Eye (tissue), 1 donor: ENCODE results near the gene DDX51.
"Not testable (repeated sequence)": the region's sequence is repeated elsewhere in the genome, so short reads cannot be mapped to it uniquely, and the experiment has no call there.

Source experiments
- DNase-seq: peaks from one replicate; pipeline ENCODE4 v3.0.0-alpha.2; 2015

DDX51 gene

GRCh38 chr12:132152953-132153352 lies 8.8 kb upstream of the DDX51 start:
- no peak for DNase-seq

DNA sequence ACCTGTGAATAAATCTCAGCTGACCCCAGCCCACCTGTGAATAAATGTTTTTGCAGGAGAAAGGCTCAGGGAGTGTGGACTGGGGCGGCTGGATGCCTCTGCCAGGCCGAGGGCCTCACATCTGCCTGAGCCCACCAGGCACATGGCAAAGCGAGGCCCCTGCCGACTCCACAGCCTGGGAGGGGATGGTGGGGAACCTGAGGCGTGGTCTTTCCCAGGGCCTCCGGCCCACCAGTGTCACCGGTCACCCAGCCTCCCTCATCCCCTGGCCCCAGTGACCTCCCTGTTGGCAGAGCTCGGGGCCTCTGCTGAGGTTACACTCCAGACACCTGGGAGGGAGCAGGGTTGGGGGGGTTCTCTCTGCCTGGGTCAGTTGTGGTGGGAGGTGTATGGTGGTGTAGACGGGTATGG lies 8.3 kb upstream of the DDX51 start:
- no peak for DNase-seq

DNA sequence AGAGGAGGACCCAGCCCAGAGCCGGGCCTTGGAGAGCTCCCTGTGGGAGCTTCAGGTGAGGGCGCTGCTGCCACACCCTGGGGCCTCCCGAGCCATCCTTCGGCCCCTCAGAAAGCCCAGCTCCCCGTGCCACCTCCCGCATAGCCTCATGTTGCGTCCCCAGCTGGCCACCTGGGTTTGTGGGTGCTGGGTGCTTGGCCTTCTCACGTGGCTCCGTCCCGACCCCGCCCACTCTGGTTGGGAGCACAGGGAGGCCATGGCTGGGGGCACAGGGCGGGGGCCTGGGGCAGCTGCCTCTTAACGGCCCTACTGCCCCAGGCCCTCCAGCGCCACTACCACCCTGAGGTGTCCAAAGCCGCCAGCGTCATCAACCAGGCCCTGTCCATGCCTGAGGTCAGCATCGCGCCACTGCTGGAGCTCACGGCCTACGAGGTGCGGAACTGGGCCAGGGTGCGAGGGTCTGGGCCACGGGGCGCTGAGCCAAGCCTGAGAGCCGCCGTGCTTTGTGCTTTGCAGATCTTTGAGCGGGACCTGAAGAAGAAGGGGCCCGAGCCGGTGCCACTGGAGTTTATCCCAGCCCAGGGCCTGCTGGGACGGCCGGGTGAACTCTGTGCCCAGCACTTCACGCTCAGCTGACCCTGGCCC lies 7.8 kb upstream of the DDX51 start:
- DNase-seq: no peak

- no peak for DNase-seq
These were observed 7.1 kb upstream of the DDX51 start for GRCh38 chr12:132151145-132151765.

DNA sequence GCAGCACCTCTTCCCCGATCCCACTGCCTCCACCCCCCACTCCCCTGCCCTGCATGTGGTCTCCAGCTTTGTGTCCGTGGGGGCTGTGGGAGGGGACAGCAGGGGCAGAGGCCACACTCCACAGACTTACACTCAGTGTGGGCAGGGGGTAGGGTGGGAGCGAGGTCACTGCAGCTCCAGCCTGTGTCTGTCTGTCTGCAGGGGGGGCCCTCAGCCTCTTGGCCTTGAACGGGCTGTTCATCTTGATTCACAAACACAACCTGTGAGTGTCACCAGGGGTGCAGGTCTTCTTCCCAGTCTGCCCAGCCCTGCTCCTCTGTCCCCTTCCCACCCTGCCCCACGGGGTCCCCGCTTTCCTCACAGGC lies 6.6 kb upstream of the DDX51 start:
- no peak for DNase-seq

DNA sequence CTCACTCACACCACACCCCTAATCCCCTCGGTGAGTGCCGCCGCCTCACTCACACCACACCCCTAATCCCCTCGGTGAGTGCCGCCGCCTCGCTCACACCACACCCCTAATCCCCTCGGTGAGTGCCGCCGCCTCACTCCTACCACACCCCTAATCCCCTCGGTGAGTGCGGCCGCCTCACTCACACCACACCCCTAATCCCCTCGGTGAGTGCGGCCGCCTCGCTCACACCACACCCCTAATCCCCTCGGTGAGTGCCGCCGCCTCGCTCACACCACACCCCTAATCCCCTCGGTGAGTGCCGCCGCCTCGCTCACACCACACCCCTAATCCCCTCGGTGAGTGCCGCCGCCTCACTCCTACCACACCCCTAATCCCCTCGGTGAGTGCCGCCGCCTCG lies 5.4 kb upstream of the DDX51 start:
- DNase-seq: not testable (repeated sequence)

GRCh38 chr12:132148368-132149045 lies 4.4 kb upstream of the DDX51 start:
- DNase-seq: no peak

DNA sequence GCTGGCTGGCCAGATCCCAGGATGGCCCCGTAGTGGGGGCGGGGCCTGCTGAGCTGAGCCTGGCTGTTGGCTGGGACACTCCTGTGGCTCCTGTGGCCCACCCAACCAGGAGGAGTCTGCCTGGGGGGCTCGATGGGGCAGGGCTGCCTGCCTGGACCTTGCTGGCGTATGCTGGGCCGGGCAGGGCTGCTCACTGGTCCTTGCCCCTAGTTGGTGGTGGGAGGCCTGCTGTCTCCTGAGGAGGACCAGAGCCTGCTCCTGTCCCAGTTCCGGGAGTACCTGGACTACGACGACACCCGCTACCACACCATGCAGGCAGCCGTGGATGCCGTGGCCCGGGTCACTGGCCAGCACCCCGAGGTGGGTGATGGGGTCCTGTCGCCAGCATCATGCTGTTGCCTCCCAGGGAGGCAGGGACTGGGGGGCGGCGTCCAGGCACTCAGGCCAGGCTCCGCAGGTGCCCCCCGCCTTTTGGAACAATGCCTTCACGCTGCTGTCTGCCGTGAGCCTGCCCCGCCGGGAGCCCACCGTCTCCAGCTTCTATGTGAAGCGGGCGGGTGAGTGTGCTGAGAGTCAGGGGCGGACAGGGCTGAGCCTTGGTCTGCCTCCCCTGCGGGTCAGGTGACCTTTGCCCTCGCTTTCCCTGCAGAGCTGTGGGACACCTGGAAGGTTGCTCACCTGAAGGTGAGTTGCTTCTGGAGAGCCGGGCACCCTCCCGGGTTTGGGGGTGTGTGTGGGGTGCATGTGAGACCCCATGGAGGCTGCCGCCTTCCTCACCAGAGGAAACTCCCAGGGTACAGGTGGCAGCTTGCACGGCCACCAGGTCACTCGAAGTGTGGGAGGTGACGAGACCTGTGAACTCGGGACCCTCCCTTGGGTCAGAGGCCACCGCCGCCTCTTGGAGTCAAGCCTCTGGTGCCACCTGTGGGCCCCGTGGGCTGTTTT lies 3.6 kb upstream of the DDX51 start:
- DNase-seq: no peak

GRCh38 chr12:132146772-132147422 lies 2.8 kb upstream of the DDX51 start:
- DNase-seq: no peak

GRCh38 chr12:132146098-132146497 lies 2.0 kb upstream of the DDX51 start:
- DNase-seq: no peak

- DNase-seq: no peak
These were observed 1.2 kb upstream of the DDX51 start for GRCh38 chr12:132145334-132145733.

GRCh38 chr12:132144810-132145168 lies 670 bp upstream of the DDX51 start:
- DNase-seq: no peak

GRCh38 chr12:132143336-132144071 lies 615 bp downstream of the DDX51 start:
- peak; percentile 37 for DNase-seq

DNA sequence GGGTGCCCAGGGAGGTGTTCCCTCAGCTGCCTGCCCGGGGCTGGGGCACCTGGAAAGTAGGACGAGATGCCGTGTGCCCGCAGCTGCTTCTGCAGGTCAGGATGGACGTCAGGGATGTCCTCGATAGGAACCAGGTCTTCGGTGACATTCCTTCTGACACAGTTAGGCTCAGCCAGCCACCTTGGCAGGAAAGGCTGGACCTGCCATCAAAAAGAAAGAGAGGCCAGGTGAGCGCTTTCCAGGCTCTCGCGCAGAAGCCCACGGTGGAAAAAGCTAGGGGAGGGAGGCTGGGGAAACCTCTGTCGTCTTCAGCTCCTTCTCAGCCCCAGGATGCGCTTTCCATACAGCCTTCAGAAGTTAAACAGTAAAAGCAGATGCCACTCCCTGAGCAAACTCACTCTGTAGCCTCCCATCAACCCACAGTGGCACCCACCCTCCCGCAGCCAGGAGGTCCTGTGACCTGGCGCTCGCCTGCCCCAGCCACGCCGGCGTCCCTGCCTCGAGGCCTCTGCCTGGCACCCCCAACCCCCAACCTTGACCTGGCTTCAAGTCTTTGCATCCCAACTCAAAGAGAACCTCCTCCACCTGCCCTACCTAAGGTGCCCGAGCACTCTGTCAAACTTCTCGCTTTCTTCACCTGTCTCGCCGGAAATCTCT lies 1.3 kb downstream of the DDX51 start:
- DNase-seq: no peak

DNA sequence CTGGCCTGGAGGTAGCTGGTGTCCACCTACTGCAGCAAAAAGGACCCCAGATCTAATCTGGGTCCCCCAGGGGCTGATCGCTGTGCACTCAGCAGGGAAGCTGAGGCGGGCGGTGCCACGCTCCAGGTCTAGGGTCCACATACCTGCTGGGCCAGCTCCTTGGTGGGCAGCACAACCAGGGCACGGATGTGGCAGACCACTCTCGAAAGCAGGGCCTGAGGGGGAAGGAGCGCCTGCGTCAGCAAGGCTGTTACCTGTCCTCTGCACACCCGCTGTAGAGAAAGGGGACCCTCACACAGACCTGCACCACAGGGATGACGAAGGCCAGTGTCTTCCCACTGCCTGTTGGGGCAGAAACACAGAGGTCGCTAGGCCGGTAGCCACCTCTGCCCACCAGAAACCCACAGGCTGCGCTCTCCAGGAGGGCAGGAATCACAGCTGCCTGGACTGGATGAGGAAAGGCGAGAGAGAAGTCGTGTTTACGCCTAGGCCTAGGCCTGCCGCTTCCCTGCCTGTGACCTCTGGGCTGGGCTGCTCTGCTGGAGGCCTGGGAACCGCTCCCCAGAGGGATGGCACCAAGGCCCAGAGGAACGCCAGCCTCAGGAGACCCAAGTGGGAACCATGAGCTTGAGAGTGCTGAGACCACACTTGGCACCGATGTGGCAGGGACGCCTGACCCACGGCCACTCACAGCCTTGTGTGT lies 2.0 kb downstream of the DDX51 start:
- no peak for DNase-seq

DNA sequence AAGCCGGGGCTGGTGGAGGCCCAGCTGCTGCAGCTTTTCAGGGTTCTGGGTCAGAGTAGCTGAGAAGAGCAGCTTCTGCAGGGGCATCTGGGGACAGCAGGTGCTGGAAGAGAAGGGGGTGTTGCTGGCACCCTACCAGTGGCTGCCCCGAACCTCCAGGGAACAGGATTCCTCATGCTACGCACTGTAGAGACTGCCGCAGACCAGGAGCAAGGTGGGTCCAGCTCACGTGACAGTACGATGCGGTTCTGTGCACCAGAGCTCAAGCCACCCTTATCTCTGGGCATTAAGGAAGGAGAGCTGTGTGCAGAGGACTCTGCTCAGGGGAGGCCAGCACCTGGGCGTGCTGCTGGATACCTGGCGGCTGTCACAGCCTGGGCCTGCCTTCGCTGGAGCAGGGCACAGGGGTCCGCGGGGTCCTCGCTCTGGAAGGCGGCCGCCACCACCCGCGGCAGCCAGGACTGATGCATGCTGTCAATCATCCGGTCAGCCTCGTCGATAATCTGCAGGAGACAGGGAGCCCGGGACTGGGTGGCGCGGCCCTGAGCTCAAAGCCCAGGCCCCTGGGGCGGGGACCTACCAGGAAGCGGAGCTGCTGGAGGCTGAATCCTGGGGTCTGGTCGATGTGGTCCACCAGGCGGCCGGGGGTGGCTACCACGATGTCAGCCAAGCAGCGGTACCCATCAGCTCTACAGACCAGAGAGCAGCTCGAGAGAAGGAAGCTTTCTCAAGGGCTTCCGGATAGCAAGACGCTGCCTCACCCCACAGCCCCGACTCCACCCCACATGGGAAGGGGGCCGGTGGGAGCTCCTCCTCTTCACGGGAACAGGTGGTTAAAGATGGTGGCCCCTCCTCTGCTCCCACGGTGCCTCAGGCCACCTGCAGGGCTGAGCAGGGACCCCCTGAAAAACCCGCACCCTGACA lies 2.9 kb downstream of the DDX51 start:
- no peak for DNase-seq

DNA sequence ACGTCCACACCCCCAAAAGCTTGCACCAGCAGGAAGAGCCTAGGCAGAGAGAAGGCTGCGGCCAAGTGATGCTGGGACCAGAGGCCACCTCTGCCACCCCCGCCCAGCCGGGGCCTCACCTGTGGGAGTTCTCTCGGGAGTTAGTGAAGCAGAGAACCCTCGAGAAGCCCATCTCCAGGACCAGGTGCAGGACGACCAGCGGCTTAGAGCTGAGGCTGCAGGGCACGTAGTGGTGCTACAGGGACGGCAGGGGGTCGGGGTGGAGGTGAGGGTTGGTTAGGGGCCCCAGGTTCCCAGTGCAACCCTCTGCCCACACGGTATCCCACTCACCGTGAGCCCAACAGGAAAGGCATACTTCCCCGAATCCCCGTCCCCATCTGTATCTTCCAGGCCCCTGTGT lies 3.6 kb downstream of the DDX51 start:
- DNase-seq: no peak

DNA sequence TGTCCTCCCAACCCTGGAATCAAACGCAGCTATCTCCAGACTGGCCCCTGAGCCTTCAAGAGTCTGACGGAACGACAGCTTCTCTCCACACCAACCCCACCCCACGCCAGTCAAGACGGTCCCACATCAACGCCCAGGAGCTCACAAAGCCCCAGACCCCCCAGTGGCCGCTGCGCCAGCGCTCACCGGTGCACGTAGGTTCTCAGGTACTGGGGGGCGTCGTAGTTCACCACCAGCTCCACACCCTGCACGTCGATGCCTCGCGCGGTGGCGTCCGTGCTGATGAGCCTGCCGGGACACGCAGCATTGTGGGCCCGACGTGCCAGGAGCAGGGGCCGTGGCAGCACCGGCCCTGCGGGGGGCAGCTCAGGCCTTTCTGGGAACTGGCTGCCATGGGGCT lies 4.2 kb downstream of the DDX51 start:
- DNase-seq: no peak

- DNase-seq: no peak
These were observed 4.9 kb downstream of the DDX51 start for GRCh38 chr12:132138941-132139871.
